Peyer's patch (tissue), 4 donors: Measurements from ENCODE around the gene CCNH. TPM values are rescaled to one million over a fixed set of nuclear protein-coding genes. Genes with fewer than 3 reads are reported as not detected.

Experiments used
- DNase-seq, 3 donors: peaks; one replicate each; pipeline ENCODE4 v3.0.0-alpha.2; 2017 to 2019
- H3K27ac ChIP-seq, 4 donors: fragments of 200-600 bp; sonication (generic); one replicate each; pipeline ENCODE4 v1.5.1; 2016 to 2019
- H3K27me3 ChIP-seq, 2 donors: fragments of 200-600 bp; sonication (generic); one replicate each; pipeline ENCODE4 v1.5.1; 2019
- H3K36me3 ChIP-seq, 3 donors: fragments of 200-600 bp; sonication (generic); one replicate each; pipeline ENCODE4 v1.5.1; 2016 to 2019
- H3K4me1 ChIP-seq, 4 donors: fragments of 200-600 bp; sonication (generic); one replicate each; pipeline ENCODE4 v1.5.1; 2016 to 2019
- H3K4me3 ChIP-seq, 4 donors: fragments of 200-600 bp; sonication (generic); 1 replicate in 3 of 4; 2 replicates in 1 of 4; pipeline ENCODE4 v1.5.1; 2016 to 2019; ENCODE audit warnings: mild to moderate bottlenecking in 1 of 4
- H3K9me3 ChIP-seq, 4 donors: fragments of 200-600 bp; sonication (generic); one replicate each; pipeline ENCODE4 v1.5.1; 2016 to 2019; ENCODE audit warnings: mild to moderate bottlenecking in 1 of 4
- POLR2A ChIP-seq, 2 donors: fragments of 450-650 bp; IDR thresholded peaks; one replicate each; pipeline ENCODE4 v1.5.1; 2017; ENCODE audit warnings: antibody characterized with exemption in 2 of 2, mild to moderate bottlenecking in 2 of 2, moderate library complexity in 2 of 2
- small RNA-seq, 2 donors: library from RNA; depleted of rRNA; stranded (forward); fragments of <200 nt; gene quantifications; one replicate each; pipeline ENCODE3, GENCODE V24; 2016
- total RNA-seq, 4 donors: library from RNA; depleted of rRNA; stranded (reverse); fragments of >200 nt; gene quantifications; one replicate each; pipeline ENCODE4 v1.1.0, GENCODE V29; 2016
- TF ChIP-seq, protein P1 (sequence below), 6 experiments: fragments of 450-650 bp in 4 of 6; fragments of 200-600 bp in 2 of 6; sonication (generic) in 1 of 6; IDR thresholded peaks; one replicate each; pipeline ENCODE4 v1.5.1; 2017 to 2019; ENCODE audit warnings: antibody characterized with exemption in 6 of 6, mild to moderate bottlenecking in 3 of 6, moderate library complexity in 1 of 6

Gene CCNH
- total RNA-seq, 4 donors from 2014 or later = 81.7 to 370 (median 127) TPM

DNA sequence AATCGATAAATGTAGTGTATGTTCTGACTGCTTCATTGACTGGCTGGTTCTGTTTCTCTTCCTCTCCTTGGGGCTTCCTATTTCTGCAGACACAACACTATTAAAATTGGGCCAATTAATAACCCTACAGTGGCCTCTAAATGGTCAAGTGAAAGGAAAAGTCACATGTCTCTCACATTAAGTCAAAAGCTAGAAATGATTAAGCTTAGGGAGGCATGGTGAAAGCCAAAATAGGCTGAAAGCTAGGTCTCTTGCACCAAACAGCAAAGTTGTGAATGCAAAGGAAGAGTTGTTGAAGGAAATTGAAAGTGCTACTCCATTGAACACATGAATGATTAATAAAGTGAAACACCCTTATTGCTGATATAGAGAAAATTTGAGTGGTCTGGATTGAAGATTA is 58.2 kb downstream of the CCNH start:
- Histone ChIP-seq H3K27me3 (no peaks in the 10 kb centered on the region), H3K27ac (no peak overlapping the region), H3K36me3 (peaks cover 0 to 12% (median 0%) of the 10 kb centered on the region in 3 donors), H3K4me3 (no peak overlapping the region), H3K9me3 (no peaks in the 10 kb centered on the region), H3K4me1 (no peaks in the 10 kb centered on the region)
- TF ChIP-seq, protein P1, sequence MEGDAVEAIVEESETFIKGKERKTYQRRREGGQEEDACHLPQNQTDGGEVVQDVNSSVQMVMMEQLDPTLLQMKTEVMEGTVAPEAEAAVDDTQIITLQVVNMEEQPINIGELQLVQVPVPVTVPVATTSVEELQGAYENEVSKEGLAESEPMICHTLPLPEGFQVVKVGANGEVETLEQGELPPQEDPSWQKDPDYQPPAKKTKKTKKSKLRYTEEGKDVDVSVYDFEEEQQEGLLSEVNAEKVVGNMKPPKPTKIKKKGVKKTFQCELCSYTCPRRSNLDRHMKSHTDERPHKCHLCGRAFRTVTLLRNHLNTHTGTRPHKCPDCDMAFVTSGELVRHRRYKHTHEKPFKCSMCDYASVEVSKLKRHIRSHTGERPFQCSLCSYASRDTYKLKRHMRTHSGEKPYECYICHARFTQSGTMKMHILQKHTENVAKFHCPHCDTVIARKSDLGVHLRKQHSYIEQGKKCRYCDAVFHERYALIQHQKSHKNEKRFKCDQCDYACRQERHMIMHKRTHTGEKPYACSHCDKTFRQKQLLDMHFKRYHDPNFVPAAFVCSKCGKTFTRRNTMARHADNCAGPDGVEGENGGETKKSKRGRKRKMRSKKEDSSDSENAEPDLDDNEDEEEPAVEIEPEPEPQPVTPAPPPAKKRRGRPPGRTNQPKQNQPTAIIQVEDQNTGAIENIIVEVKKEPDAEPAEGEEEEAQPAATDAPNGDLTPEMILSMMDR (IDR thresholded peaks at IDR 0.05) = no peak
- no peak for TF ChIP-seq POLR2A (IDR thresholded peaks at IDR 0.05)
- DNase-seq = no peak

DNA sequence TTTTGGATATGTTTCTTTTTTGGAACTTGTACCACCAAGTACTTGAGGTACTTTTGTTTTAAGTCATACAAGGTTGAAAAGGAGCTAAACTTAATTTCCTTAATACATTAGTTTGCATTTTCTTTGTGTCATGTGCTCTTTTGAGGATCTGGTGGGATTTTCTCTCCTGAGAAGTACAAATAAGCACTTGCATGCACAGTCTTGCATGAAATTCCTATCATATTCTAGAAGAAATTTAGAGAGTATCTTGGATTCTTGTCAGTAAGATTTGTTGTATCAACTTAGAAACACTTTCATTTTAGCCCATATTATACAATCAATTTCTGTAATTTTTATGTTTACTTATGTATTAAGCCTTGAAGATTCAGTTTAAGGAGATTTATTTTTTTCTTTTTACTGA is 64.9 kb downstream of the CCNH start:
- no peak overlapping the region for H3K4me3 ChIP-seq
- no peak for DNase-seq
- no peak overlapping the region for H3K27ac ChIP-seq
- H3K4me1 ChIP-seq = no peaks in the 10 kb centered on the region
- H3K9me3 ChIP-seq = no peaks in the 10 kb centered on the region
- TF ChIP-seq POLR2A (IDR thresholded peaks at IDR 0.05) = no peak
- TF ChIP-seq, protein P1 (IDR thresholded peaks at IDR 0.05) = no peak
- H3K36me3 ChIP-seq = peaks cover 0 to 11% (median 0%) of the 10 kb centered on the region in 3 donors
- H3K27me3 ChIP-seq = no peaks in the 10 kb centered on the region

DNA sequence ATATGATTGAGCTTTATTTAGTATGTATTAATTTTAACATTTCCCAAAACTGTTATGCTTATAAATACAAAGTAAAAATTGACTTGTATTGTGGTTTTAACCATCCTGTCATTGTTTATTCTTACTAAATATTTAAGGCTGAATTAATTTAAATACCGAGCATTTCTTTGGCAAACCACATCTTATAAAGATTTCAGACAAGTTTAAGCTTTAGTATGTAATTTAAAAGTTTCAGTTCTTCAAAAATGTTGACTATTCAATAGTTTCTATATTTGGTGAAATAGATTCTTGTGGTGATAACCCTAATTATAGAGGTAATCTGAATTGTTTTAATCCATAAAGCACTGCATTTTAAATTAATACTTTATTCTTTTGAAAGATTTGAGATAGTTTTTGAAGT is 65.5 kb downstream of the CCNH start:
- Histone ChIP-seq H3K27ac (no peak overlapping the region), H3K9me3 (no peaks in the 10 kb centered on the region), H3K27me3 (no peaks in the 10 kb centered on the region)

More for the DNA sequence above, 65.5 kb downstream of the CCNH start:
- DNase-seq = no peak
- Histone ChIP-seq H3K4me3 (no peak overlapping the region), H3K4me1 (no peaks in the 10 kb centered on the region), H3K36me3 (peaks cover 0 to 11% (median 0%) of the 10 kb centered on the region in 3 donors)
- TF ChIP-seq, protein P1 (IDR thresholded peaks at IDR 0.05) = no peak

Small RNA genes lying within 50 kb of the gene (small RNA-seq; reads per million reads assigned to genes)
- gene RNU6-727P = 0 reads per million in 2 donors

Other genes starting within 250 kb of the CCNH start
- gene RASA1, start 145.0 kb downstream of the CCNH start, total RNA-seq = 10 to 100 TPM; 20.9 to 52.0 (median 23.5) TPM